ENCODE data around the gene PPP1R13B.

PPP1R13B gene

DNA sequence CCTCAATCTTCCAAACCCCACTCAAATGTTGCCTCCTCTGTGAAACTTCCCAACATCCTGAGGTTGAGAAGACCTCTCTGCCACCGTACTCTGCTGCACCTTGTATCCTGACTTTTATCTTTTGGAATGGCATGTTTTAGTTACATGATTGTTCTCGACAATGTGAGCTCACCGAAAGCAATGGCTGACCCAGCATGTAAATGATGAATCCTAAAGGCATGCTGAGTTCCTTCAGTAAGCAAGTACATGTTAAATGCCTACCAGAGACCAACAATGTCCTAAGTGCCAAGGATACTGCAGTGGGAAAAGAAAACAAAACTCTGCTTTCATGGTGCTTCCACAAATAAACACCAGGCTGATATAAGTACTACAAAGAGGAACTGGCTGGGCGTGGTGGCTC, 13.7 kb downstream of the PPP1R13B start:
- TF ChIP-seq, protein P1, sequence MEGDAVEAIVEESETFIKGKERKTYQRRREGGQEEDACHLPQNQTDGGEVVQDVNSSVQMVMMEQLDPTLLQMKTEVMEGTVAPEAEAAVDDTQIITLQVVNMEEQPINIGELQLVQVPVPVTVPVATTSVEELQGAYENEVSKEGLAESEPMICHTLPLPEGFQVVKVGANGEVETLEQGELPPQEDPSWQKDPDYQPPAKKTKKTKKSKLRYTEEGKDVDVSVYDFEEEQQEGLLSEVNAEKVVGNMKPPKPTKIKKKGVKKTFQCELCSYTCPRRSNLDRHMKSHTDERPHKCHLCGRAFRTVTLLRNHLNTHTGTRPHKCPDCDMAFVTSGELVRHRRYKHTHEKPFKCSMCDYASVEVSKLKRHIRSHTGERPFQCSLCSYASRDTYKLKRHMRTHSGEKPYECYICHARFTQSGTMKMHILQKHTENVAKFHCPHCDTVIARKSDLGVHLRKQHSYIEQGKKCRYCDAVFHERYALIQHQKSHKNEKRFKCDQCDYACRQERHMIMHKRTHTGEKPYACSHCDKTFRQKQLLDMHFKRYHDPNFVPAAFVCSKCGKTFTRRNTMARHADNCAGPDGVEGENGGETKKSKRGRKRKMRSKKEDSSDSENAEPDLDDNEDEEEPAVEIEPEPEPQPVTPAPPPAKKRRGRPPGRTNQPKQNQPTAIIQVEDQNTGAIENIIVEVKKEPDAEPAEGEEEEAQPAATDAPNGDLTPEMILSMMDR (conservative IDR thresholded peaks at IDR 0.05) = no peak

DNA sequence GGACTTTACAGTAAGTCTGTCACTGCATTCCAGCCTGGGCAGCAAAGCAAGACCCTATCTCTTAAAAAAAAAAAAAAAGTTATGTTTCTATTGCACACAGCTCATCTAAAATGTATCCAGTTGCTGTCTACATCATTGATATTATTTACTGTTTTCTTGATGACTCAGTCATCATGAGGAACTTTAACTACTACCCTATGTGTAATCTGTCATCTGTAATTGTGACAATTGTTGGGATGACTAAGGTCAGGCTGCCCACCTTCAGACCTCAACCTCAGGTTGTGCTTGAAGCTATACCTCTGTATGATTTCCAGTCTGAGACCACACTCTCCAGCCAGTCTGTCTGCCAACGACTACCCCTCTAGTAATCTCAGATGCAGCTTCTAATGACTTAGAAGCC, 15.3 kb downstream of the PPP1R13B start:
- no peak overlapping the region for H3K27ac ChIP-seq
- TF ChIP-seq, protein P1 (conservative IDR thresholded peaks at IDR 0.05) = no peak

More for the DNA sequence above, 13.7 kb downstream of the PPP1R13B start:
- H3K27ac ChIP-seq = no peak overlapping the region

DNA sequence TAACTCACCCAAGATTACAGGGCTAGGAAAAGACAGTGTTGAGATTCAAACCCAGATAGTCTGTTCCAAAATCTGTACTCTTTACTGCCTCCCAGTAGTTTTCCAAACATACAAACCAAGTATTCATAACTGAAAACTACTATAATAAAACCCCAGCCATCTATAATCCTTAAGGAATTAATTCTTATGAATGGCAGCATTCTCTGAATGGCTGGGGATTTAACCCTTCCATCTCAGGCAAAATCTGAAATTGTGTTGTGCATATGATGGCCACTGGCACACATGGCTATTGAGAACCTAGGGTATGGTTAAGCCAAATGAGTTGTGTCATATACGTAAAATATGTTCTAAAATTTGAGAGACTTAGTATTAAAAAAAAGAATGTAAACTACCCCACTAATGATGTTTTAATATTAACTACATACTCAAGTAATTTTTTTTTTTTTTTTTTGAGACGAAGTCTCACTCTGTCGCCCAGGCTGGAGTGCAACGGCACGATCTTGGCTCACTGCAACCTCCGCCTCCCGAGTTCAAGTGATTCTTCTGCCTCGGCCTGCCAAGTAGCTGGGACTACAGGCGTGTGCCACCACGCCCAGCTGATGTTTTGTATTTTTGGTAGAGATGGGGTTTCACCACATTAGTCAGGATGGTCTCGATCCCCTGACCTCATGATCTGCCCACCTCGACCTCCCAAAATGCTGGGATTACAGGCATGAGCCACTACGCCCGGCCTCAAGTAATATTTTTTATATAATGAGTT, 16.7 kb downstream of the PPP1R13B start:
- TF ChIP-seq, protein P1 (conservative IDR thresholded peaks at IDR 0.05) = no peak
- H3K27ac ChIP-seq = no peak overlapping the region

- H3K27ac ChIP-seq = 0 out of 2 replicates have a peak overlapping the region, but pooled peaks have one; percentile 14
- TF ChIP-seq, protein P1 (conservative IDR thresholded peaks at IDR 0.05) = no peak
Measured at GRCh38 chr14:103828315-103828967, 18.9 kb downstream of the PPP1R13B start.

DNA sequence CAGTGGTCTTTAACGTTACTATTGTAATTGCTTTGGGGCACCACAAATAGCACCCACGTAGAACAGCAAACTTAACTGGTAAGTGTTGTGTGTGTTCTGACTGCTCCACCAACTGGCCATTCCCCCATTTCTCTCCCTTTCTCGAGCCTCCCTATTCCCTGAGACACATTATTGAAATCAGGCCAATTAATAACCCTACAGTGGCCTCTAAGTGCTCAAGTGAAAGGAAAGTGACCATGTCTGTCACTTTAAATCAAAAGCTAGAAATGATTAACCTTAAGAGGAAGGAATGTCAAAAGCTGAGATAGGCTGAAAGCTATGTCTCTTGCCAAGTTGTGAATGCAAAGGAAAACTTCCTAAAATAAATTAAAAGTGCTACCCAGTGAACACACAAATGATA, 22.3 kb downstream of the PPP1R13B start:
- TF ChIP-seq, protein P1 (conservative IDR thresholded peaks at IDR 0.05) = no peak
- peak overlapping the region; percentile 89 for H3K27ac ChIP-seq

- TF ChIP-seq, protein P1 (conservative IDR thresholded peaks at IDR 0.05) = no peak
- peak overlapping the region; percentile 46 for H3K27ac ChIP-seq
Measured at GRCh38 chr14:103820908-103821307, 26.5 kb downstream of the PPP1R13B start.

DNA sequence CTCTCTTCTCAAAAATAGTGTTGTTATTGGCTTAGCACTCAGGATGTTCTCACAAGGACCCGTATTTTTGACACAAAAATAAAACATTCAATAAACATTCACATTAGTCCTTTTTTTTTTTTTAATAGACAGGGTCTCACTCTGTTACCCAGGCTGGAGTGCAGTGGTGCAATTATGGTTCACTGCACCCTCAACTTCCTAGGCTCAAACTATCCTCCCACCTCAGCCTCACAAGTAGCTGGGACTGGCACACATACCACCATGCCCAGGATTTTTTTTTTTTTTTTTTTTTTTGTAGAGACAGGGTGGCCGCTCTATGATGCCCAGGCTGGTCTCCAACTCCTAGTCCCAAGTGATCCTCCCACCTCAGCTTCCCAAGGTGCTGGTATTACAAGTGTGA, 27.0 kb downstream of the PPP1R13B start:
- peak overlapping the region; percentile 46 for H3K27ac ChIP-seq
- TF ChIP-seq, protein P1 (conservative IDR thresholded peaks at IDR 0.05) = no peak

All from VCaP (cell line).